H1 (cell line): ENCODE results near the gene PINLYP. TPM values are rescaled to one million over a fixed set of nuclear protein-coding genes. Genes with fewer than 3 reads are reported as not detected.

ENCODE experiments used
- FOSL1 ChIP-seq: IDR thresholded peaks from 2 replicates; pipeline ENCODE4 v1.6.1; 2011; ENCODE audit warnings: mild to moderate bottlenecking, low read depth, low read length, moderate library complexity; ENCODE audit not compliant: insufficient read depth
- POLR2AphosphoS5 ChIP-seq: IDR thresholded peaks from 2 replicates; pipeline ENCODE4 v1.6.1; 2011; ENCODE audit warnings: low read depth, low read length
- SIRT6 ChIP-seq: IDR thresholded peaks from one replicate; pipeline ENCODE4 v1.7.1; 2012; ENCODE audit warnings: low read length, inconsistent platforms
- polyA plus RNA-seq, 7 experiments: library from polyadenylated mRNA; depleted of rRNA in 3 of 7; stranded (reverse) in 5 of 7; unstranded in 2 of 7; fragments of >200 nt in 5 of 7; fragments of 200-250 nt in 2 of 7; gene quantifications; 1 replicate in 5 of 7; 2 replicates in 1 of 7; 4 replicates in 1 of 7; pipeline versions ENCODE4 v1.2.1 to v1.2.3, GENCODE V29; 2011 to 2013; ENCODE audit warnings: missing spikeins in 2 of 7, mixed read lengths in 2 of 7
- total RNA-seq: library from RNA; stranded (reverse); fragmentation: NEBNext Ultra II Directional; extraction: Animal tissue kit (Norgen Biotek cat#: 25700); gene quantifications from 2 replicates; pipeline ENCODE4 v1.2.1, GENCODE V29; 2021
- TF ChIP-seq, protein P1 (sequence below): IDR thresholded peaks from 2 replicates; pipeline ENCODE4 v1.6.1; 2011; ENCODE audit warnings: low read length, improper control_type of control experiment

PINLYP gene
- total and polyA plus RNA-seq, 2 of the 8 experiments (the other 6 are each of a cell fraction or from before 2014, with no cell fraction given): 7.5 to 31.3 TPM

DNA sequence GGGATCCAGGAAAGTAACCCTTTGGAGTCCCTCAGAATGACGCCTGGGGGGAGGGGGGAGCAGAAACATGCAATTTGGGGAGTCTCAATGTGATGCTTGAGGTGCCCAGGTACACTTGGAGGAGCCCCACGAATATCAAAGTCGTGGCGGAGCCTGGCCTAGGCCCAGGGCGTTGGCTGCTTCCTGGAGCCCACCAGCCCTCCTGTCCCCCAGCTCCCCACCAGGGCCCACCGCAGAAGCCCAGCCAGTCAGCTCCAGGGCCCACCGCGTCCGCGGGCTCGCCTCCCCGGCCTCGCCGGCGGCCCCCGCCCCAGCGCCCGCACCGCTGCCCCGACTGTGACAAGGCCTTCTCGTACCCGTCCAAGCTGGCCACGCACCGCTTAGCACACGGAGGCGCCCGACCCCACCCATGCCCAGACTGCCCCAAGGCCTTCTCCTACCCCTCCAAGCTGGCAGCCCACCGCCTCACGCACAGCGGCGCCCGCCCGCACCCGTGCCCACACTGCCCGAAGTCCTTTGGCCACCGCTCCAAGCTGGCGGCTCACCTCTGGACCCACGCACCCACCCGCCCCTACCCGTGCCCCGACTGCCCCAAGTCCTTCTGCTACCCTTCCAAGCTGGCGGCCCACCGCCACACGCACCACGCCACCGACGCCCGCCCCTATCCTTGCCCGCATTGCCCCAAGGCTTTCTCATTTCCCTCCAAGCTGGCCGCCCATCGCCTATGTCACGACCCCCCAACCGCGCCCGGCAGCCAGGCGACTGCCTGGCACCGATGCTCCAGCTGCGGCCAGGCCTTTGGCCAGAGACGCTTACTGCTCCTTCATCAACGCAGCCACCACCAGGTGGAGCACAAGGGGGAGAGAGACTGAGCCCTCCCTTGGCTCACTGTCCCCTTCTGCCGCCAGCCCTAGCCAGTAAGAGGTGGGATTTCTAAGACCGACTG, 40.5 kb upstream of the PINLYP start (continued):
- TF ChIP-seq, protein P1, sequence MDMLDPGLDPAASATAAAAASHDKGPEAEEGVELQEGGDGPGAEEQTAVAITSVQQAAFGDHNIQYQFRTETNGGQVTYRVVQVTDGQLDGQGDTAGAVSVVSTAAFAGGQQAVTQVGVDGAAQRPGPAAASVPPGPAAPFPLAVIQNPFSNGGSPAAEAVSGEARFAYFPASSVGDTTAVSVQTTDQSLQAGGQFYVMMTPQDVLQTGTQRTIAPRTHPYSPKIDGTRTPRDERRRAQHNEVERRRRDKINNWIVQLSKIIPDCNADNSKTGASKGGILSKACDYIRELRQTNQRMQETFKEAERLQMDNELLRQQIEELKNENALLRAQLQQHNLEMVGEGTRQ: no peak
- TF ChIP-seq POLR2AphosphoS5 (no peak), SIRT6 (no peak), FOSL1 (no peak)
